ENCODE measurements around the gene ATP6V1B1. TPM values are rescaled to one million over a fixed set of nuclear protein-coding genes. Genes with fewer than 3 reads are reported as not detected.

ATP6V1B1 gene
- total RNA-seq, 4 donors from 2014 or later: 0.97 to 1.2 TPM; not detected in 2

DNA sequence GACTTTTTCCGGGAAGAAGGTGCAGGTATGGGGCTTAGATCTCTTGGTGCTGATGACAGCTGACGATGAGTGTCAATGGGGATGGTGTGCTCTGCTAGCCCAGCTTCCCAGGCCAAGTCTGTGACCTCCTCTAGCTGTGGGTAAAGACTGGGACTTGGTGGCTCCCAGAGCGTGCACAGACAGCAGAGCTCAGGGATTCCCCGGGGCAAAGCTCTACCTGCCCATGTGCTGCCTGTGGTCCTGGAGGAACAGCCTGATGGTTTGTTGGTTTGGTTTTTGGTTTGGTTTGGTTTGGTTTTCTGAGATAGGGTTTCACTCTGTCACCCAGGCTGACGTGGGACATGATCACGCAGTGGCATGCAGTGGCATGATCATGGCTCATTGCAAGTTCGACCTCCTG lies 19.2 kb downstream of the ATP6V1B1 start:
- H3K36me3 ChIP-seq: no peaks in the 10 kb centered on the region
- H3K27me3 ChIP-seq: peaks cover 0 to 69% (median 0%) of the 10 kb centered on the region in 4 donors
- H3K27ac ChIP-seq: no peak overlapping the region
- DNase-seq: no peak
- no peak overlapping the region for H3K4me3 ChIP-seq
- H3K9me3 ChIP-seq: no peaks in the 10 kb centered on the region
- 61 to 75% methylated on average over 4 to 7 of the region's 7 CpGs for WGBS, 2 donors
- H3K4me1 ChIP-seq: no peaks in the 10 kb centered on the region
- intact Hi-C loops (cut with DNase I): no loop called here
- TF ChIP-seq POLR2A (IDR thresholded peaks at IDR 0.05): no peak
- TF ChIP-seq, protein P1, sequence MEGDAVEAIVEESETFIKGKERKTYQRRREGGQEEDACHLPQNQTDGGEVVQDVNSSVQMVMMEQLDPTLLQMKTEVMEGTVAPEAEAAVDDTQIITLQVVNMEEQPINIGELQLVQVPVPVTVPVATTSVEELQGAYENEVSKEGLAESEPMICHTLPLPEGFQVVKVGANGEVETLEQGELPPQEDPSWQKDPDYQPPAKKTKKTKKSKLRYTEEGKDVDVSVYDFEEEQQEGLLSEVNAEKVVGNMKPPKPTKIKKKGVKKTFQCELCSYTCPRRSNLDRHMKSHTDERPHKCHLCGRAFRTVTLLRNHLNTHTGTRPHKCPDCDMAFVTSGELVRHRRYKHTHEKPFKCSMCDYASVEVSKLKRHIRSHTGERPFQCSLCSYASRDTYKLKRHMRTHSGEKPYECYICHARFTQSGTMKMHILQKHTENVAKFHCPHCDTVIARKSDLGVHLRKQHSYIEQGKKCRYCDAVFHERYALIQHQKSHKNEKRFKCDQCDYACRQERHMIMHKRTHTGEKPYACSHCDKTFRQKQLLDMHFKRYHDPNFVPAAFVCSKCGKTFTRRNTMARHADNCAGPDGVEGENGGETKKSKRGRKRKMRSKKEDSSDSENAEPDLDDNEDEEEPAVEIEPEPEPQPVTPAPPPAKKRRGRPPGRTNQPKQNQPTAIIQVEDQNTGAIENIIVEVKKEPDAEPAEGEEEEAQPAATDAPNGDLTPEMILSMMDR (IDR thresholded peaks at IDR 0.05): no peak

DNA sequence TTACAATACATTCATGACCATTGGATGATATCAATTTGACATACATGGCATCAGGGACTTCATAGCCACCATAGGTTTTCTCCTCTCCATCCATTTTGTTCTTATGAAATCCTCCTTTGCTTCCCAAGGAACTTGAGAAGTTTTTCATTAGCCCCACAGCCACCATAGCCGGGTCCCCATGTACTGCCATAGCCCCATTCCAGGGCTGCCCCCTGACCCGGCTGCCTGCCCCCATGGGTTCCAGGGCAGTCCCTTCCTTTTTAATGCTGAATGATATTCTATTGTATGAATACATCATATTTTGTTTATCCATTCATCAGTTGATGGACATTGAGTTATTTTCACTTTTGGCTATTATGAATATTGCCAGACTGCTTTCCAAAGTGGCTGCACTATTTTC lies 20.4 kb downstream of the ATP6V1B1 start:
- Histone ChIP-seq H3K4me3 (no peak overlapping the region), H3K9me3 (no peaks in the 10 kb centered on the region), H3K4me1 (no peaks in the 10 kb centered on the region), H3K36me3 (no peaks in the 10 kb centered on the region), H3K27ac (no peak overlapping the region), H3K27me3 (peaks cover 0 to 81% (median 0%) of the 10 kb centered on the region in 4 donors)
- intact Hi-C loops (cut with DNase I): no loop called here
- TF ChIP-seq, protein P1 (IDR thresholded peaks at IDR 0.05): no peak
- no peak for TF ChIP-seq POLR2A (IDR thresholded peaks at IDR 0.05)
- 74 to 95% methylated on average over 2 of the region's 2 CpGs for WGBS, 2 donors
- no peak for DNase-seq

DNA sequence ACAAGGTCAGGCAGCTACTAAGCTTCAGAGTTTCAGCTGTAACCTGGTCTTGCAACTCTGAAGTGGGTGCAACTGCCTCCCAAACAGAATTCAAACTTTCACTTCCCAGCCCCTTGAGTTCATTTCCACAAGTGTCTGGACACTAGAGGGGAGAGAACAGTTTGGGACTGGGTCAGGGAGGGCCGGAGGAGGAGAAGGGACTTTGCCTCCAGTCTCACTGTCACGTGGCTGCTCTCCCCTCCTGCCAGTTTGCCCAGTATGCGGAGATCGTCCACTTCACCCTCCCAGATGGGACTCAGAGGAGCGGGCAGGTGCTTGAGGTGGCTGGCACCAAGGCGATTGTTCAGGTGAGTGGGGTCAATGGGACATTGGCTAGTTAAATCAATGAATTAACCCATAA lies 22.1 kb downstream of the ATP6V1B1 start:
- Histone ChIP-seq H3K4me3 (no peak overlapping the region), H3K27ac (no peak overlapping the region), H3K4me1 (no peaks in the 10 kb centered on the region), H3K27me3 (peaks cover 0 to 82% (median 0%) of the 10 kb centered on the region in 4 donors), H3K9me3 (no peaks in the 10 kb centered on the region), H3K36me3 (no peaks in the 10 kb centered on the region)
- no peak for DNase-seq
- intact Hi-C loops (cut with DNase I): no loop called here
- WGBS, 2 donors: 40 to 78% methylated on average over 1 to 5 of the region's 6 CpGs
- no peak for TF ChIP-seq POLR2A (IDR thresholded peaks at IDR 0.05)
- TF ChIP-seq, protein P1 (IDR thresholded peaks at IDR 0.05): no peak

DNA sequence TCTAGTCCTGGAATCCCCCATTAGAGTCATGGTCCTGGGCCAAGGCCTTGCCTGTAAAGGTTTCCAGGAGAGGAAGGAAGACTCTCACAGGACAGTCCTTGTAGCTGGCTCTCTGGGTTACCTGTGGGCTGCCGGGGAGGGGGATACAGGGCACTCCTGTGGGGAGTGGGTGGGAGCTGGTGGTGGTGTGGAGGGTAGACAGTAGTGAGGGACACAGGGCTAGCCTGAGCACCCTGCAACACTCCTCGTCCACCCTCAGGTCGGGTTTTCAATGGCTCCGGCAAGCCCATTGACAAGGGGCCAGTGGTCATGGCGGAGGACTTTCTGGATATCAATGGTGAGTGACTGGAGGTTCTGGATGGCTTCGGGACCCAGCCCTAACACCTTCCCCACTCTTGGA lies 23.1 kb downstream of the ATP6V1B1 start:
- no peak overlapping the region for H3K27ac ChIP-seq
- no peak for DNase-seq
- no peaks in the 10 kb centered on the region for H3K4me1 ChIP-seq
- no peak overlapping the region for H3K4me3 ChIP-seq
- H3K9me3 ChIP-seq: no peaks in the 10 kb centered on the region
- no peaks in the 10 kb centered on the region for H3K36me3 ChIP-seq
- 72 to 89% methylated on average over 5 of the region's 6 CpGs for WGBS, 2 donors
- H3K27me3 ChIP-seq: peaks cover 0 to 87% (median 0%) of the 10 kb centered on the region in 4 donors
- intact Hi-C loops (cut with DNase I): no loop called here
- TF ChIP-seq, protein P1 (IDR thresholded peaks at IDR 0.05): no peak
- TF ChIP-seq POLR2A (IDR thresholded peaks at IDR 0.05): no peak

DNA sequence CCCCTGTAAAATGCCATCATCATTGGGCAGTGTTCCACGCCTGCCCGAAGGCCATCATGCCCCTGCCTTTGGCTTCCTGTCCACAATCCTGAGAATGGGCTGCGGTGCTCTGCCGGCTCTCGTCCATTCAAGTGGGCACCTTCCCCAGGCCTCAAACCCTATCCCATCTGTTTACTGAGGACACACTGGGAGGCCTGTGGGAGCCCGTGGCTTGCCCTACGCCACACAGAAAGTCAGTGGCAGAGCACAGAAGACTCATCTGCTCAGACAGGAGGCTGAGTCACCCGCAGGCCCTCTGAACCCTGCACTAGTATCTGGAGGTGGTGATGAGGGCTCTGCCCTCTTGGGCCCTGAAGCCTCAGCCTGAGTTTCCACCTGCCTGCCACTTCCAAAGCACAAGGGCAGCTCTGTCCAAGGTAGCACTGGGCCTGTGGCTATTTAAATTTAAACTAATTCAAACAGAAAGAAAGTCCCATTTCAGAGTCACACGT lies 23.6 kb downstream of the ATP6V1B1 start:
- Histone ChIP-seq H3K27ac (no peak overlapping the region), H3K9me3 (no peaks in the 10 kb centered on the region), H3K4me3 (no peak overlapping the region), H3K36me3 (no peaks in the 10 kb centered on the region), H3K4me1 (no peaks in the 10 kb centered on the region), H3K27me3 (peaks cover 0 to 88% (median 0%) of the 10 kb centered on the region in 4 donors)
- 83 to 90% methylated on average over 1 to 9 of the region's 9 CpGs for WGBS, 2 donors
- no peak for DNase-seq
- intact Hi-C loops (cut with DNase I): no loop called here
- TF ChIP-seq POLR2A (IDR thresholded peaks at IDR 0.05): no peak
- TF ChIP-seq, protein P1 (IDR thresholded peaks at IDR 0.05): no peak

Data from esophagus squamous epithelium (tissue), 5 donors.